GM19035 (cell line): Measurements from ENCODE around the gene TIAM2.
A peak's percentile ranks its signal among the peaks of the same experiment; 100 is the strongest.
"Not testable (repeated sequence)": the region's sequence is repeated elsewhere in the genome, so short reads cannot be mapped to it uniquely, and the experiment has no call there.

Experiments used
- ATAC-seq: cut with Tn5 transposase; IDR thresholded peaks from one replicate; pipeline ENCODE4 v1.9.1; 2021; ENCODE audit not compliant: unreplicated experiment

Gene TIAM2

GRCh38 chr6:155155787-155156447 lies 160.8 kb downstream of the TIAM2 start:
- no peak for ATAC-seq

- ATAC-seq = no peak
Measured at GRCh38 chr6:155157101-155157500, 162.0 kb downstream of the TIAM2 start.

DNA sequence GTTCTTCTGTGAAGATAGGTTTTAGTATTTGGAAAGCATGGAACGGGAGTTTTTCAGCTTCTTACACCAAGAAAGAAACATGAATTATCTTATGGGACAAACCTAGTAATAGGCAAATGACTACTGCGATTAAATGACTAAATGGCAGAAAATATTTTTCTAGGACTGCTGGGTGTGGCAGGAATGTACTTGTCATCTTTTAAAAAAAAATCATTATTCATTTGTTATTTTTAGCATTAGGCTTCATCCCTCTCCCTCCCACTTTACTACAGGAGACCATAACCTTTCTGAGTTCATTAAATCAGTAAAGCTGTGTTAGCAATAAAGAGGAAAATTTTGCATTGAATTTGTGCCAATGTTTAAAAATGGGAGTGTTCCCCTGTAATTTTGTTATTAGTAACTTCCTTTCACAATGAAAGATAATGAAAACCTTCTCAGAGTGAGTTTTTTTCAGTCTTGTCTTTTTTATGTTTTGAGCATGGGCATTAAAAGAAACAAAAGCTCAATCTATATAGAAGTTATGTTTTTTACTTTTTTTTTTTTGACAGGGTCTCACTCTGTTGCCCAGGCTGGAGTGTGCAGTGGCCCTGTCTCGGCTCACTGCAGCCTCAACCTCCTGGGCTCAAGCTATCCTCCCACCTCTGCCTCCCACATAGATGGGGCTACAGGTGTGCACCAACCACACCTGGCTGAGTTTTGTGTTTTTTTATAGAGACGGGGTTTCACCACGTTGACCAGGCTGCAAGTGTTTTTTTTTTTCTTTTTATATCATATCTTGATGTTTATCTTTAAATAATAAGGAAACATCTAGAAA lies 163.1 kb downstream of the TIAM2 start:
- ATAC-seq = no peak

DNA sequence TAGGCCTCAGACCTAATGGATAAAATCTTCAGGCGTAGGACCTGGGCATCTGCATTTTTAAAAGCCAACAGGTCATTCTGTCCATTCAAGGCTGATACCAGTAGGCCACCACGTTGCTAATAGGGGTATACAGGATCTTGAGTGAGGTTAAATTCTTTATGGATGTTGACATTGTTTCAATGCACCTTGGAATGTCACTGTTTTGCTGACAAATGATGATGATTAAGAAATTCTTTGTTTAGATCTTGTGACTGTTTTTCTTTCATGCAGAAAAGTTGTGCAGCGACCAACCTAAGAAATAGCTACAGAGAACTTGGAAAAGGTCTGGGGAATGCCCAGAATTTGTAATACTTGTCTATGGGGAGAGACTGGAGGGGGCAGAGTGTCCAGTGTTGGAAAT lies 167.6 kb downstream of the TIAM2 start:
- ATAC-seq = no peak

- no peak for ATAC-seq
Measured at GRCh38 chr6:155163601-155164000, 168.5 kb downstream of the TIAM2 start.

DNA sequence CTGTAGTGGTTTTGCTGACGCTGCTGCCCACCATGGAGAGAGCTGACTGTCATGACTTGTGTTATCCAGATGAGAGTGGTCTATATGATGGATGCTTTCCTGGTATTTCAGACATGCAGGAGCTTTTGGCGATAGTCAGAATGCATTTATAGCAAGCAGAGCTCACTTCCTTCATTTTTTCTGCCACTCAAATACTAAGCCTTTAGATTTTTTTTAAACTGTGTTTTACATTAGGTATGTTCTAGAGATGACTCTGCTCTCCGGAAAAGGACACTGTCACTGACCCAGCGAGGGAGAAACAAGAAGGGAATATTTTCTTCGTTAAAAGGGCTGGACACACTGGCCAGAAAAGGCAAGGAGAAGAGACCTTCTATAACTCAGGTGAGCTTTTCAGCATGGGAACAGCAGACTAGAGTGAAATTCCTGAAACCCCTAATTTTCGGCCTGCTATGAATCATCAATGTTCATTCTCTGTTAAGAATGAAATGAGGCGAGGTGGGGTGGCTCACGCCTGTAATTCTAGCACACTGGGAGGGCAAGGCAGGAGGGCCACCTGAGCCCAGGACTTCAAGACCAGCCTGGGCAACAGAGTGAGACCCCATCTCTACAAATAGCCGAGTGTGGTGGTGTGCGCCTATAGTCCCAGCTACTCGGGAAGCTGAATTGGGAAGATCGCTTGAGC lies 170.1 kb downstream of the TIAM2 start:
- no peak for ATAC-seq

DNA sequence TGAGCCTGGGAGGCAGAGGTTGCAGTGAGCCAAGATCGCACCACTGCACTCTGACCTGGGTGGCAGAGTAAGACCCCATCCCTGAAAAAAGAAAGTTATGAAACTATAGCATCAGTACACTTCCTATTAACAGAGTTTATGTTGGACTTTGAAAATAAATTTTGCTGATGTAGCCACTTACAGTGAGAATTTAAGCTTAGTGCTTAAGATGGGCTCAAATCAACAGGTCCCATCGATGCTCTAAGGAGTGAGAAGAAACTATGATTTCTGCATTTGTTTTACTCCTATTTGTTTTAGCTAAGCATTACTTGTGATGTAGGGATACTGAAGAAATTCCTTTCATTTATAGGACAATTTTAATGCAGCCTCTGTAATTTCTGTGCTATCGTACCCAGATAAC lies 175.4 kb downstream of the TIAM2 start:
- no peak for ATAC-seq

DNA sequence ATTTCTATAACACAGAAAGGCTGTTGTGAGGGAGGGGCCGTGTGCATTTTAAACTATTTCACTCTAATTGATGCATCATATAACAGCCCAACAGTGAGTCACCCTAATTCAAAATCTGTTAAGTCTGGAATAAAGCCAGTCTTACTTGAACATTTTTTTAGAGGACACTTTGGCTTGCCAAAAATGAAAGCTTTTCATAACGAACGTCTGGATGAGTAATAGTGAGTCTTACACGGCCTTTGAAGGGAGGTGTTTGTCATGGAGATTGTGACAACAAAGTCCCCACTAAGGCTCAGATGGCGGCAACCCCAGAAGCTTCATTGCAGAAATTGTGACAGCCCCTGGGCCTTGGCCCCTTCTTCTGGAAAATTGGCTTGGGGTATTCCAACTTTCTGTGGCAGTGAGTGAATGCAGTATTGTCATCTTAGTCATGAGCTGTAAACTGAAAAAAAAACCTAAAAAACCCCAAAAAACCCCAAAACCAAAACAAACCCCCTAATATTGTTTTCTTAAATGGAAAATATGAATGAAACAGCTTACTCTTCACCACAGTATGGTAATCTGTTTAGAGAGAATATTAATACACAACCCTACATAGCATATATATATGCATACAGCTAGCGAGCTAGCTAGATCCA lies 176.1 kb downstream of the TIAM2 start:
- peak; percentile 85 for ATAC-seq

DNA sequence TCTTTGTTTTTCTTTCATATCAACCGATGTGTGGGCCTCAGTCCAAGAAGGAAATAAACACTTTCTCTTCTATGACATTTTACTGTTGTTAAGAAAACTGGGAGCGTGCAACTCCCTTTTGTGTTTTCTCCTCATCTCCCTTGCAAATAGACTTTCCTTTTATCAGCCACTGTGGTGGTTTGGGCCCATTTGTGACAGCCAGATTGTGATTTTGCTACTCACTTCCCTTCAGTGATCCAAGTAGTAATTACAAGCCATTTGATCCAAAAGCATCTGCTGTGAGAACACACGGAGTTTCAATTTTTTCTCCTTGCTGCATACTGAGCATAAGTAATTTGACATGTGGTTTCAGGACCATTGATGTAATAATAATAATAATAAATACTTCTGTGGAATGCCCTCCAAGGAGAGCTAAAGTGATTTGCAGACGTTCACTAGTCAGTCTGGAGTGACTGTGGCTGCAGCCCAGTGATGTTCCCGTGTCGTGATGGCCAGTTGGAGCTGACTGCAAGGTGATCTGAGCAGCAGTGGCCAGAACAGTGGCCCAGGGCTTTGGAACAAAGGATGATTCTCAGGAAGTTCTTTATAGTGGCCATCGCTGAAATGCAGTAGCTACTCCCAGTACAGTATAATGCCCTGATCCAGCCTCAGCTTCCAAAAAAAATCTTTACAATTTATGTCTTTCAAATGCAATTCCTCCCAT lies 176.8 kb downstream of the TIAM2 start:
- peak; percentile 3 for ATAC-seq

DNA sequence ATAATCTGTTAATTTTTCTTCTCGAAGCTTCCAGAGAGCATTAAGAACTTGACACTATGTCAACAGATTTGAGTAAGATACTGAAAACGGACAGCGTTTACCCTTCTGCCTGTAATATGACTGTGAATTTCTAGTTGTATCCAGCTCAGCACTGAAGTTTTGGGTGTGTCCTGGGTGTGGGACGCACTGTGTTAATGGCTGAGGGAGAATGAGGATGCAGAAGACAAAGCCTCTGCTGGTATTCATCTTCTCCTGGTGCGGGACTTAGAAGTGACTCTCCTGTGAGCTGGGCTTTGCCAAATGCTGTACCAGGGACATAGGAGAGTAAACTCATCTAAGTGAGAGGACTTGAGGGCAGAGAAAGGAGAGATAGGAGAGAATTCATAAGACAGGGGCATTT lies 178.4 kb downstream of the TIAM2 start:
- no peak for ATAC-seq

DNA sequence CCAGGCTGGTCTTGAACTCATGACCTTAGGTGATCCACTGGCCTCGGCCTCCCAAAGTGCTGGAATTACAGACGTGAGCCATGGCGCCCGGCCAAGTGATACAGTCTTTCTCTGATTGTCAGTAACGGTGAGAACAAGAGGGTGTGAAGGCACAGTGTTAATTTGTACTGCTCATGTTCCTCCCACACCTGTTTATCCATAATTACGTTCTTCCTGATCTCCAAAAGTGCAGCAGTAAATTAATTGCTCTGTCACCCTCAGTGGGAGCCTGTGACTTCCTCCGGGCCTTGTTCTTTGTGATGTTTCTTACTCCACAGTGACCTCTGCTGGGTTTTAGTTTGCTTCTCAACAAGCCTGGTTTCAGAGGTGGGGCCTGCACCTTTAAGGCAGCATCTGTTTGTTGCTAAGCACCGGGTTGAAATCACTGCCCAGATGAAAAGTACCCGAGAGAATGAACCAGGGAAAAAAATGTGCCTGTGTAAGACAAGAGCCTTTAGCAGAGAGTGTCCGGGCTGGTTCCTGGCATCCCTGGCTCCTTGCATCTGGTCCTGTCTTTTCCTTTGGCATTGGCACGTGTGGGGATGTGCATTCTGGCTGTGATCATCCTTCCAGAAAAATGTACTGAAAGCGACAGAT lies 179.6 kb downstream of the TIAM2 start:
- peak; percentile 48 for ATAC-seq

DNA sequence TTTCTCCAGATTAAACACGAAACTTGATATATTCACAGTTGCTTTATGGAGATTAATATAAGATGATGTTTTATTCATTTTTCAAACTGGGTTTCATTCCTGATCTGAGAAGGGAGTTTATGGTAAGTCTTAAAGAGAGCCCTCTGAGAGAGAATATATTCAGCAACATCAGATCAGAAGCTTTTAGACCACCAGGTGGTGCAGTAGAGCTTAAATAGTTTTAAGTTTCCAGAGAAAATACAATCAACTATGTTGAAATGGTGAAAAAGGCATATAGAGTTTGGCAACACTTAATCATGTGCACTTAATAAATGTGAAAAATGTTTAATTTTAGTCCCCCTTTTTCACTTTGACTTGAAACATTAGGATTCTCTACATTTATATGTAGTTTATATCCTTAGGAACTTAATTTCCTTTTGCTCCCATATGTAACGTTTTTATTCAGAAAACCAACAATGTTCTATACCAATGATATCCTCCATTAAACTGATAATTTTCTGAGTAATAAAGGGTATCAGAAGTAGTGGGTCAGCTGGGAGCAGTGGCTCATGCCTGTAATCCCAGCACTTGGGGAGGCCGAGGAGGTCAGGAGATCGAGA lies 182.3 kb downstream of the TIAM2 start:
- ATAC-seq = peak; percentile 21

DNA sequence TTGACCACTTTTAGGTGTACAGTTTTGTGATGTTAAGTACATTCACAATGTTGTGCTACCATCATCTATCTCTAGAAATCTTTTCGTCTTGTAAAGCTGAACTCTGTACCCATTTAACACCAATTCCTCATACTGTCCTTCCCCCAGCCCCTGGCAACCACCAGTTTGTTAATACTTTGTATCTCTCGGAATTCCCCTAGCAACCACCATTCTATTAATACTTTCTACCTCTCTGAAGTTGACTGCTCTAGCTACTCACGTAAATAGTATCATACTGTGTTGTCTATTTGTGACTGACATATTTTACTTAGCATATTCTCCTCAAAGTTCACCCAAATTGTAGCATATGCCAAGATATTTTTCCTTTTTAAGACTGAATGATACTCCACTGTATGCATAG lies 186.4 kb downstream of the TIAM2 start:
- peak; percentile 55 for ATAC-seq

DNA sequence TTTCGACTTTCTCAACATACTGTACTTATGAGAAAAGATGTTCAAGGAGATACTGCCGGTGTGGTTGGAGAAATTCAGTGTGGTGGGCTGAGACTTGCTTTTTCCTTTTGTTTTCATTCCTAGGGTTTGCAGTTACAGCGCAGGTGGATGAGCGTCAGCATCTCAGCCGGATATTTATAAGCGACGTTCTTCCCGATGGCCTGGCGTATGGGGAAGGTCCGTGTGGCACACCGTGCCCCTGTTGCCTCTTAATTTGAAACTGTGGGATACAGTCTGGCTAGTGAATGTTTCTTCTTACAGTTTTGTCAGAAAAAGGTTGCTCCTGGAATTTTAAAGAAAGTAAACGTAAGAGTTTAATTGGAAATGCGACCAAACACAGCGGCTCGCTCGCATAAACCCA lies 187.0 kb downstream of the TIAM2 start:
- no peak for ATAC-seq

GRCh38 chr6:155183095-155183494 lies 188.0 kb downstream of the TIAM2 start:
- peak; percentile 46 for ATAC-seq

GRCh38 chr6:155185041-155185440 lies 189.9 kb downstream of the TIAM2 start:
- ATAC-seq = not testable (repeated sequence)

DNA sequence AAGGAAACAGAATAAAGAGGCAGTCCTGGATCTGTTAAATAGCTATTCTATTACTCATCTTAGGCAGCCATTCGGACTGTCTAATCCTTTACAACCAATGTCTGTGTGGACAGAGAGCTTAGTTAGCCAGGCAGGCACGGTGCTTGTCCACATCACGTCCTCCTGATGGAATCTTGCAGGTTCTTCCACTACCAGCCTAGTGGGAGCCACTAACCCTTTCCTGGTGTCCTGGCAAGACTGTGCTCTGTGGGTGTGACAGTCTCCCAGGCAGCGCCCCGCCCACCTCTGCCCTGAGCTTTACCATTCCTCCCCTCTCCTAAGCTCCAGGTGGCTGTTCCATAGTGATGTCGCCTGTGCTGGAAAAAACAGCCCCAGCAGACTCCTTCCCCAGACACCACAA lies 190.4 kb downstream of the TIAM2 start:
- ATAC-seq = no peak

DNA sequence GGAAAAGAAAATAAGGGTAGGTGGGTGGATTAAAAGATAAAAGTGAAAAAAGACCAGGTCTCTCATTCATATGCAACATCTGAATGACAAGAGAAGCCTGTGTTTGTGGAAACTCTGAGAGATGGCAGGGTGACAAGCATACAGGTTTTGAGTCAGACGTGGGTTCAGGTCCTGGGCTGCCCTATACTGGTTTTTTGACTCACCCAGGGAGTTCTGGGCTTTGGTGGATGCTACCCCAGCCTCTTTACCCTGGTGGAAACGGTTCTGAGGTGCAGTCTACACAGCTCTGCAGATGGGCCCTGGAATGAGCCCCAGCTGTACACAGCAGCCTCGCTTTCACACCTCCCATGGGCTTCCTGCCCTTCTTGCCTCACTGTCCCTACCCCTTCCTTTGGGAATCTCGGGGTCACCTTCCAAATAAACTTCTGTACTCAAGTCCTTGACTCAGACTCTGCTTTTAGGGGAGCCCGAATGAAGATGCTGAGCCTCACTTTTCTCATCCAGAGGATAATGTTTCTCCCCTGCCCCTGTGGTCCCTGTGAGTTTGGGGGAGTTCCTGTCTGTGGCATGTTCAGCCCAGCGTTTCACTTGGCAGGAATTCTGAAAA lies 191.0 kb downstream of the TIAM2 start:
- ATAC-seq = no peak

DNA sequence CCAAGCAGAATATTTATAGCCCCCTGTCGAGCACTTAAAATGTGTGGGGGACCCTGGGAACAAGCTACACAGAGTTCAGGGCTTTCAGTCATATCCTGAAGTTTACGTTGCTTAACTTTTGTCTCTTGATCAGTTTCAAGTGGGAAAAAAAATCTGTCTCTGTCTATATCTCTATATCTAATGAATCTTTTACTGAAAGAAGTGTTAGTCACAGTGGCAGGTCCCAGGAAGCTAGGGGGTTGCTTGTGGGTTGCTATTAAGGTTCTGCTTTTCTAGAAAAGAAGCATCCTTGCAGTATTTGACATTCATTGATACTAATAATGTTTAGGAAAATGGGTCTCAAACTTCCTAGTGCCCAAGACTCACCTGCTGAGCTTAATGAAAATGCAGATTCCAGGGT lies 192.0 kb downstream of the TIAM2 start:
- no peak for ATAC-seq
